Measurements from ENCODE around the gene CHAT.

Gene CHAT

DNA sequence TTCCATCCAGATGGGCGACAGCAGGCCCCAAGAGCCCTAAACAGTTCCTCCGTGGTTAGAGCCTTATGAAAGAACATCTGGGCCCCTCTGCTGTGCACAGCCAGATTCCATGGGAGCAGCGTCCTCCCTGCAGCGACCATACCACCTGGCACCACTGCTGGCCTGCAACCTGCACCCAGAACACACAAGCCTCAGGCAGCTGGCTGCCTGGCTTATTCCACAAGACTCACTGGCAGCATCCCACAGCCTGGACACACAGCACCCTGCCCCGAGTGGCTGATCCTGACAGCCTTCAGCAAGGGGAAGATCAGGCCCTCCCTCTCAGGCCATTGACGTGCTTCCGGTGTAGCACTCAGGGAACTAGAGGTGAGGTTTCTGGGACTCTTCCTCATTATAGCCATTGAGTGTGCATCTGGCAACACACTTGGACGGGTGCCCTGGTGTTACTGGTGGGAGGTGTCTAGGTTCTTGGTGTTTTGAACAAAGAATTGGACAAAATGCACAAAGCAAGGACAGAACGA, 41.2 kb upstream of the CHAT start:
- Histone ChIP-seq H3K4me3 (ENCODE audit: low read length) (no peak overlapping the region), H3K4me1 (ENCODE audit: control insufficient read depth, low read length) (no peaks in the 10 kb centered on the region)
- TF ChIP-seq EZH2phosphoT487 (IDR thresholded peaks at IDR 0.05; ENCODE audit: borderline replicate concordance, low read length) (no peak), CTCF (IDR thresholded peaks at IDR 0.05; ENCODE audit: low read depth, low read length, poor library complexity, severe bottlenecking) (no peak)

GRCh38 chr10:49575489-49576072, 38.3 kb upstream of the CHAT start:
- Histone ChIP-seq H3K36me3 (ENCODE audit: control insufficient read depth, low read length) (no peaks in the 10 kb centered on the region), H3K4me2 (ENCODE audit: low read length) (no peak overlapping the region), H3K79me2 (ENCODE audit: control insufficient read depth, low read length) (no peaks in the 10 kb centered on the region), H3F3A (ENCODE audit: control insufficient read depth, insufficient read depth) (no peaks in the 10 kb centered on the region), H4K20me1 (ENCODE audit: control insufficient read depth, insufficient read depth, low read depth, low read length) (no peaks in the 10 kb centered on the region), H3K9me2 (replicated peaks; ENCODE audit: control insufficient read depth, low read length) (no peaks in the 10 kb centered on the region), H3K4me3 (ENCODE audit: low read length) (no peak overlapping the region), H3K27ac (ENCODE audit: low read depth, low read length) (no peak overlapping the region), H3K27me3 (ENCODE audit: control insufficient read depth, low read length) (no peaks in the 10 kb centered on the region; the same call in 1 of the 2 replicates), H3K4me1 (ENCODE audit: control insufficient read depth, low read length) (no peaks in the 10 kb centered on the region), H3K9me3 (ENCODE audit: control insufficient read depth, insufficient read depth, low read length) (no peaks in the 10 kb centered on the region)
- TF ChIP-seq EZH2phosphoT487 (IDR thresholded peaks at IDR 0.05; ENCODE audit: borderline replicate concordance, low read length) (no peak), CTCF (IDR thresholded peaks at IDR 0.05; ENCODE audit: low read depth, low read length, poor library complexity, severe bottlenecking) (no peak)

More for the DNA sequence above, 41.2 kb upstream of the CHAT start:
- Histone ChIP-seq H4K20me1 (ENCODE audit: control insufficient read depth, insufficient read depth, low read depth, low read length) (no peaks in the 10 kb centered on the region), H3K27me3 (ENCODE audit: control insufficient read depth, low read length) (peaks cover 2% of the 10 kb centered on the region; the same call in 1 of the 2 replicates), H3K27ac (ENCODE audit: low read depth, low read length) (no peak overlapping the region), H3K4me2 (ENCODE audit: low read length) (no peak overlapping the region), H3K36me3 (ENCODE audit: control insufficient read depth, low read length) (no peaks in the 10 kb centered on the region), H3K9me3 (ENCODE audit: control insufficient read depth, insufficient read depth, low read length) (0 out of 2 replicates have a peak, but pooled peaks cover 5% of the 10 kb centered on the region), H3F3A (ENCODE audit: control insufficient read depth, insufficient read depth) (no peaks in the 10 kb centered on the region), H3K9me2 (replicated peaks; ENCODE audit: control insufficient read depth, low read length) (no peaks in the 10 kb centered on the region), H3K79me2 (ENCODE audit: control insufficient read depth, low read length) (no peaks in the 10 kb centered on the region)

DNA sequence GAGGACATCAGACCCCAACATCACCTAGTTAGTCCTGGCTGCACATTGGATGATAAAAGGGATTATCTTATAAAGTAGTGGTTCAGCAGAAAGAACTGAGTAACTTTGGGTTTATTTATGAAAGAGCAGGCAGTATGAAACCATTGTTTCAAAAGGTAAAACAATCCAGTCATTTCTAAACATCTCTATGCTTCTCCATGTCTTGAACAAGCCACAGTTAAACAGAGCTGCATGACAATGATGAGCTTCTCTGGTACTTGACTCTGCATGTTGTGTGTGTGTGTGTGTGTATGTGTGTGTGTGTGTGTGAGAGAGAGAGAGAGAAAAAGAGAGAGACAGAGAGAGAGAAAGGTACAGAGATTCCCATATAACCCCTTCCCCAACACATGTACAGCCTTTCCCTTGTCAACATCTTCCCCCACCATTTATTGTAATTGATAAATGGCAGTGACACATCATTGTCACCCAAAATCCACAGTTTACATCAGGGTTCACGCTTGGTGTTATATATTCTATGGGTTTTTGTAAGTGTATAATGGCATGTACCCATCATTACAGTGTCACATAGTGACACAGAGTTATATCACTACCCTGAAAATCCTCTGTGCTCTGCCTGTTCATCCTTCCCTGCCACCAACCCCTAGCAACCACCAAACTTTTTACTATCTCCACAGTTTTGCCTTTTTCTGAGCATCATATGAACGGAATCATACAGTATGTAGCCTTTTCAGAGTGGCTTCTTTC, 36.5 kb upstream of the CHAT start:
- Histone ChIP-seq H3K9me2 (replicated peaks; ENCODE audit: control insufficient read depth, low read length) (no peaks in the 10 kb centered on the region), H3K4me3 (ENCODE audit: low read length) (no peak overlapping the region), H3F3A (ENCODE audit: control insufficient read depth, insufficient read depth) (no peaks in the 10 kb centered on the region), H3K9me3 (ENCODE audit: control insufficient read depth, insufficient read depth, low read length) (no peaks in the 10 kb centered on the region), H3K79me2 (ENCODE audit: control insufficient read depth, low read length) (no peaks in the 10 kb centered on the region), H3K36me3 (ENCODE audit: control insufficient read depth, low read length) (no peaks in the 10 kb centered on the region), H4K20me1 (ENCODE audit: control insufficient read depth, insufficient read depth, low read depth, low read length) (no peaks in the 10 kb centered on the region), H3K4me2 (ENCODE audit: low read length) (no peak overlapping the region), H3K27ac (ENCODE audit: low read depth, low read length) (no peak overlapping the region), H3K27me3 (ENCODE audit: control insufficient read depth, low read length) (0 out of 2 replicates have a peak, but pooled peaks cover 3% of the 10 kb centered on the region), H3K4me1 (ENCODE audit: control insufficient read depth, low read length) (no peaks in the 10 kb centered on the region)
- no peak for TF ChIP-seq EZH2phosphoT487 (IDR thresholded peaks at IDR 0.05; ENCODE audit: borderline replicate concordance, low read length)
- TF ChIP-seq CTCF (IDR thresholded peaks at IDR 0.05; ENCODE audit: low read depth, low read length, poor library complexity, severe bottlenecking): no peak
